Suppressor macrophage treated with lipopolysaccharide for 4 hours (primary cell): ENCODE results near the gene PTPRD.
A peak's percentile ranks its signal among the peaks of the same experiment; 100 is the strongest.

Experiments used
- DNase-seq: peaks from one replicate; pipeline ENCODE4 v3.0.0-alpha.2; 2020

Gene PTPRD

GRCh38 chr9:10045598-10045997 lies 567.2 kb downstream of the PTPRD start:
- no peak for DNase-seq

GRCh38 chr9:10041726-10042229 lies 571.0 kb downstream of the PTPRD start:
- DNase-seq = no peak

GRCh38 chr9:10036095-10036494 lies 576.7 kb downstream of the PTPRD start:
- no peak for DNase-seq

- DNase-seq = no peak
Observed at GRCh38 chr9:10032166-10032565, 580.6 kb downstream of the PTPRD start.

GRCh38 chr9:10026443-10026984 lies 586.3 kb downstream of the PTPRD start:
- no peak for DNase-seq

- no peak for DNase-seq
Observed at GRCh38 chr9:10015755-10016154, 597.0 kb downstream of the PTPRD start.

- no peak for DNase-seq
Observed at GRCh38 chr9:10014889-10015288, 597.9 kb downstream of the PTPRD start.

GRCh38 chr9:10009401-10009800 lies 603.4 kb downstream of the PTPRD start:
- DNase-seq = no peak

GRCh38 chr9:10008101-10008799 lies 604.6 kb downstream of the PTPRD start:
- DNase-seq = no peak

- DNase-seq = no peak
Observed at GRCh38 chr9:10007356-10007755, 605.4 kb downstream of the PTPRD start.

- no peak for DNase-seq
Observed at GRCh38 chr9:10005206-10005605, 607.6 kb downstream of the PTPRD start.

- DNase-seq = no peak
Observed at GRCh38 chr9:10003047-10003446, 609.8 kb downstream of the PTPRD start.

GRCh38 chr9:10000669-10001068 lies 612.1 kb downstream of the PTPRD start:
- no peak for DNase-seq

GRCh38 chr9:9998491-9999287 lies 614.1 kb downstream of the PTPRD start:
- peak; percentile 50 for DNase-seq

GRCh38 chr9:9997585-9997984 lies 615.2 kb downstream of the PTPRD start:
- no peak for DNase-seq

GRCh38 chr9:9996259-9996658 lies 616.5 kb downstream of the PTPRD start:
- no peak for DNase-seq

- no peak for DNase-seq
Observed at GRCh38 chr9:9992936-9993335, 619.9 kb downstream of the PTPRD start.

GRCh38 chr9:9973062-9973461 lies 639.7 kb downstream of the PTPRD start:
- DNase-seq = no peak

GRCh38 chr9:9970514-9970913 lies 642.3 kb downstream of the PTPRD start:
- no peak for DNase-seq

- DNase-seq = no peak
Observed at GRCh38 chr9:9963841-9964240, 649.0 kb downstream of the PTPRD start.

GRCh38 chr9:9961934-9962333 lies 650.9 kb downstream of the PTPRD start:
- DNase-seq = no peak

- DNase-seq = no peak
Observed at GRCh38 chr9:9961487-9961886, 651.3 kb downstream of the PTPRD start.

GRCh38 chr9:9951556-9952160 lies 661.1 kb downstream of the PTPRD start:
- DNase-seq = no peak

- no peak for DNase-seq
Observed at GRCh38 chr9:9950813-9951212, 662.0 kb downstream of the PTPRD start.
